GM19035 (cell line): Measurements from ENCODE around the gene ERG.

Experiments used
- ATAC-seq: cut with Tn5 transposase; IDR thresholded peaks from one replicate; pipeline ENCODE4 v1.9.1; 2021; ENCODE audit not compliant: unreplicated experiment

Gene ERG

GRCh38 chr21:38436341-38436740 is 61.9 kb downstream of the ERG start:
- ATAC-seq: no peak

- no peak for ATAC-seq
These were observed 63.3 kb downstream of the ERG start for GRCh38 chr21:38434913-38435533.

- ATAC-seq: no peak
These were observed 64.8 kb downstream of the ERG start for GRCh38 chr21:38433471-38433870.

- ATAC-seq: no peak
These were observed 67.8 kb downstream of the ERG start for GRCh38 chr21:38430401-38430984.

GRCh38 chr21:38429011-38429410 is 69.3 kb downstream of the ERG start:
- no peak for ATAC-seq

GRCh38 chr21:38428211-38428610 is 70.1 kb downstream of the ERG start:
- ATAC-seq: no peak

- ATAC-seq: no peak
These were observed 73.8 kb downstream of the ERG start for GRCh38 chr21:38424305-38425019.

GRCh38 chr21:38422082-38422481 is 76.2 kb downstream of the ERG start:
- ATAC-seq: no peak

- ATAC-seq: no peak
These were observed 78.1 kb downstream of the ERG start for GRCh38 chr21:38420140-38420539.

GRCh38 chr21:38417726-38418125 is 80.6 kb downstream of the ERG start:
- ATAC-seq: no peak

- no peak for ATAC-seq
These were observed 81.5 kb downstream of the ERG start for GRCh38 chr21:38416791-38417190.

GRCh38 chr21:38413958-38414548 is 84.2 kb downstream of the ERG start:
- ATAC-seq: no peak

GRCh38 chr21:38410466-38410865 is 87.8 kb downstream of the ERG start:
- ATAC-seq: no peak

GRCh38 chr21:38409907-38410306 is 88.4 kb downstream of the ERG start:
- ATAC-seq: no peak

GRCh38 chr21:38404177-38404576 is 94.1 kb downstream of the ERG start:
- ATAC-seq: no peak

- ATAC-seq: no peak
These were observed 95.5 kb downstream of the ERG start for GRCh38 chr21:38402795-38403194.

GRCh38 chr21:38402291-38402690 is 96.0 kb downstream of the ERG start:
- no peak for ATAC-seq

- ATAC-seq: no peak
These were observed 96.9 kb downstream of the ERG start for GRCh38 chr21:38401191-38401926.

- ATAC-seq: no peak
These were observed 97.9 kb downstream of the ERG start for GRCh38 chr21:38400195-38400919.

GRCh38 chr21:38399103-38399502 is 99.2 kb downstream of the ERG start:
- ATAC-seq: no peak

GRCh38 chr21:38396325-38396724 is 102.0 kb downstream of the ERG start:
- ATAC-seq: no peak
